ENCODE measurements around the gene SMIM17. TPM values are rescaled to one million over a fixed set of nuclear protein-coding genes. Genes with fewer than 3 reads are reported as not detected.

SMIM17 gene
- total and polyA plus RNA-seq, 2 experiments from 2014 or later: 0.63 TPM; not detected in 1

DNA sequence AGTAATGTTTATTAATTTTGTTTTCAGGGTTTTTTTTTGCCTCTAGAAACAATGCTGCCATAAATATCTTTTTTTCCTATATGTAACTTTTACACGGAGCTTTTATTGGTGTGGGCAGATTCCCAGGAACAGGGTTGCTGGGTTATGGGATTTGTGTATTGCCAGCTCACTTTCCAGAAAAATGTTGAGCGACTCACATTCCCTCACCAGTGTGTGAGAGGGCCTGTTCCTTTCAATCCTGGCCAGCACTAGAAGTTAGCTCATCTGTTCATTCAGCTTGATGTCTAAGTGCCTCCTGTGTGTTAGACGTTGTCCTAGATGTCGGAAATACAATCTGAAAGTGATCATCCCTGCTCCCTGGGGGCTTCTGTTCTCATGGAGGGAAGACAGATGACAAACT lies 45.3 kb upstream of the SMIM17 start:
- no peaks in the 10 kb centered on the region for H3K9me2 ChIP-seq (ENCODE audit: insufficient read depth)
- H3K27me3 Mint-ChIP-seq (ENCODE audit: insufficient read depth, low read depth, poor library complexity): peaks cover 6% of the 10 kb centered on the region
- peaks cover 46% of the 10 kb centered on the region for H3K36me3 Mint-ChIP-seq (ENCODE audit: low read depth)
- H3K4me3 Mint-ChIP-seq: no peak overlapping the region
- H3K79me2 ChIP-seq (replicated peaks; ENCODE audit: insufficient read depth): peaks cover 50% of the 10 kb centered on the region
- ATAC-seq (no peak), DNase-seq (ENCODE audit: low spot score) (no peak)
- no peak overlapping the region for H3K27ac ChIP-seq (ENCODE audit: low read depth)
- H3K4me2 ChIP-seq: no peak overlapping the region
- H3K36me3 ChIP-seq (ENCODE audit: insufficient read depth): no peaks in the 10 kb centered on the region
- peaks cover 12% of the 10 kb centered on the region for H3K4me1 Mint-ChIP-seq
- H3K27ac Mint-ChIP-seq: no peak overlapping the region
- H3K4me1 ChIP-seq (ENCODE audit: insufficient read depth): 0 out of 2 replicates have a peak, but pooled peaks cover 3% of the 10 kb centered on the region
- no peak overlapping the region for H2AFZ ChIP-seq
- H3K27me3 ChIP-seq (ENCODE audit: insufficient read depth): no peaks in the 10 kb centered on the region
- no peak for TF ChIP-seq NANOG (IDR thresholded peaks at IDR 0.05; ENCODE audit: borderline replicate concordance)
- TF ChIP-seq JUNB (IDR thresholded peaks at IDR 0.05; ENCODE audit: unreplicated experiment): no peak
- TF ChIP-seq, protein P1, sequence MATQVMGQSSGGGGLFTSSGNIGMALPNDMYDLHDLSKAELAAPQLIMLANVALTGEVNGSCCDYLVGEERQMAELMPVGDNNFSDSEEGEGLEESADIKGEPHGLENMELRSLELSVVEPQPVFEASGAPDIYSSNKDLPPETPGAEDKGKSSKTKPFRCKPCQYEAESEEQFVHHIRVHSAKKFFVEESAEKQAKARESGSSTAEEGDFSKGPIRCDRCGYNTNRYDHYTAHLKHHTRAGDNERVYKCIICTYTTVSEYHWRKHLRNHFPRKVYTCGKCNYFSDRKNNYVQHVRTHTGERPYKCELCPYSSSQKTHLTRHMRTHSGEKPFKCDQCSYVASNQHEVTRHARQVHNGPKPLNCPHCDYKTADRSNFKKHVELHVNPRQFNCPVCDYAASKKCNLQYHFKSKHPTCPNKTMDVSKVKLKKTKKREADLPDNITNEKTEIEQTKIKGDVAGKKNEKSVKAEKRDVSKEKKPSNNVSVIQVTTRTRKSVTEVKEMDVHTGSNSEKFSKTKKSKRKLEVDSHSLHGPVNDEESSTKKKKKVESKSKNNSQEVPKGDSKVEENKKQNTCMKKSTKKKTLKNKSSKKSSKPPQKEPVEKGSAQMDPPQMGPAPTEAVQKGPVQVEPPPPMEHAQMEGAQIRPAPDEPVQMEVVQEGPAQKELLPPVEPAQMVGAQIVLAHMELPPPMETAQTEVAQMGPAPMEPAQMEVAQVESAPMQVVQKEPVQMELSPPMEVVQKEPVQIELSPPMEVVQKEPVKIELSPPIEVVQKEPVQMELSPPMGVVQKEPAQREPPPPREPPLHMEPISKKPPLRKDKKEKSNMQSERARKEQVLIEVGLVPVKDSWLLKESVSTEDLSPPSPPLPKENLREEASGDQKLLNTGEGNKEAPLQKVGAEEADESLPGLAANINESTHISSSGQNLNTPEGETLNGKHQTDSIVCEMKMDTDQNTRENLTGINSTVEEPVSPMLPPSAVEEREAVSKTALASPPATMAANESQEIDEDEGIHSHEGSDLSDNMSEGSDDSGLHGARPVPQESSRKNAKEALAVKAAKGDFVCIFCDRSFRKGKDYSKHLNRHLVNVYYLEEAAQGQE (IDR thresholded peaks at IDR 0.05; ENCODE audit: unreplicated experiment): no peak
- TF ChIP-seq, protein P2, sequence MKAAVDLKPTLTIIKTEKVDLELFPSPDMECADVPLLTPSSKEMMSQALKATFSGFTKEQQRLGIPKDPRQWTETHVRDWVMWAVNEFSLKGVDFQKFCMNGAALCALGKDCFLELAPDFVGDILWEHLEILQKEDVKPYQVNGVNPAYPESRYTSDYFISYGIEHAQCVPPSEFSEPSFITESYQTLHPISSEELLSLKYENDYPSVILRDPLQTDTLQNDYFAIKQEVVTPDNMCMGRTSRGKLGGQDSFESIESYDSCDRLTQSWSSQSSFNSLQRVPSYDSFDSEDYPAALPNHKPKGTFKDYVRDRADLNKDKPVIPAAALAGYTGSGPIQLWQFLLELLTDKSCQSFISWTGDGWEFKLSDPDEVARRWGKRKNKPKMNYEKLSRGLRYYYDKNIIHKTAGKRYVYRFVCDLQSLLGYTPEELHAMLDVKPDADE (IDR thresholded peaks at IDR 0.05): no peak
- TF ChIP-seq POLR2AphosphoS5 (IDR thresholded peaks at IDR 0.05; ENCODE audit: low read depth): no peak
- no peak for TF ChIP-seq EZH2phosphoT487 (IDR thresholded peaks at IDR 0.05; ENCODE audit: unreplicated experiment)
- TF ChIP-seq ZNF462 (CRISPR knock-in tag; IDR thresholded peaks at IDR 0.05): no peak
- no peak for TF ChIP-seq CTCF (conservative IDR thresholded peaks at IDR 0.05; ENCODE audit: low read depth in 2 of 2)
- TF ChIP-seq CREB1 (CRISPR knock-in tag; IDR thresholded peaks at IDR 0.05; ENCODE audit: low read depth): no peak
- TF ChIP-seq ZNF114 (CRISPR knock-in tag; IDR thresholded peaks at IDR 0.05): no peak
- no peak for TF ChIP-seq STAT1 (IDR thresholded peaks at IDR 0.05; ENCODE audit: unreplicated experiment)
- no peak for TF ChIP-seq EZH2 (IDR thresholded peaks at IDR 0.05; ENCODE audit: low read depth, unreplicated experiment)
- TF ChIP-seq ZNF331 (CRISPR knock-in tag; IDR thresholded peaks at IDR 0.05; ENCODE audit: low read depth): no peak
- H3F3A ChIP-seq (replicated peaks; ENCODE audit: low read depth): no peaks in the 10 kb centered on the region
- H3K9me3 Mint-ChIP-seq: peaks cover 36% of the 10 kb centered on the region
- no peak overlapping the region for H3K4me3 ChIP-seq
- H4K20me1 ChIP-seq (replicated peaks; ENCODE audit: insufficient read depth): no peaks in the 10 kb centered on the region

Data from GM23338 (cell line).